Measurements from ENCODE around the gene SPAG6. TPM values are rescaled to one million over a fixed set of nuclear protein-coding genes. Genes with fewer than 3 reads are reported as not detected.

SPAG6 gene
- total RNA-seq, 1 experiment from 2014 or later: not detected

GRCh38 chr10:22454634-22455033 lies 109.3 kb downstream of the SPAG6 start:
- Histone ChIP-seq H3F3A (ENCODE audit: insufficient read depth, low read depth) (no peaks in the 10 kb centered on the region), H3K4me1 (replicated peaks; ENCODE audit: insufficient read depth) (no peaks in the 10 kb centered on the region), H3K9me3 (ENCODE audit: insufficient read depth, low read depth) (no peaks in the 10 kb centered on the region), H3K27ac (no peak overlapping the region), H3K4me2 (no peak overlapping the region), H3K36me3 (ENCODE audit: low read depth) (no peaks in the 10 kb centered on the region), H3K27me3 (ENCODE audit: insufficient read depth, low read depth) (no peaks in the 10 kb centered on the region), H3K79me2 (ENCODE audit: low read depth) (no peaks in the 10 kb centered on the region), H4K20me1 (ENCODE audit: insufficient read depth) (no peaks in the 10 kb centered on the region), H2AFZ (no peak overlapping the region), H3K9me2 (ENCODE audit: insufficient read depth) (no peaks in the 10 kb centered on the region), H3K4me3 (no peak overlapping the region)
- intact Hi-C loops (cut with micrococcal nuclease; ENCODE audit: unreplicated experiment): no loop called here
- BruUV-seq (replicated peaks): no TSS peak
- DNase-seq: no peak
- TF ChIP-seq EZH2 (IDR thresholded peaks at IDR 0.05; ENCODE audit: low read depth) (no peak), CTCF (conservative IDR thresholded peaks at IDR 0.05) (no peak)
- ChIA-PET POLR2A (ENCODE audit: unreplicated experiment) (no interaction called here), CTCF (no interaction called here)

- no peaks in the 10 kb centered on the region for H3K9me2 ChIP-seq (ENCODE audit: insufficient read depth)
- no peak overlapping the region for H3K4me2 ChIP-seq
- no peaks in the 10 kb centered on the region for H3K9me3 ChIP-seq (ENCODE audit: insufficient read depth, low read depth)
- no peak for DNase-seq
- H3K36me3 ChIP-seq (ENCODE audit: low read depth): no peaks in the 10 kb centered on the region
- no peak overlapping the region for H2AFZ ChIP-seq
- H3K27me3 ChIP-seq (ENCODE audit: insufficient read depth, low read depth): no peaks in the 10 kb centered on the region
- no TSS peak for BruUV-seq (replicated peaks)
- no peaks in the 10 kb centered on the region for H3K79me2 ChIP-seq (ENCODE audit: low read depth)
- no peaks in the 10 kb centered on the region for H4K20me1 ChIP-seq (ENCODE audit: insufficient read depth)
- intact Hi-C loops (cut with micrococcal nuclease; ENCODE audit: unreplicated experiment): no loop called here
- POLR2A ChIA-PET (ENCODE audit: unreplicated experiment): no interaction called here
- no peak overlapping the region for H3K4me3 ChIP-seq
- TF ChIP-seq EZH2 (IDR thresholded peaks at IDR 0.05; ENCODE audit: low read depth) (no peak), CTCF (conservative IDR thresholded peaks at IDR 0.05) (no peak)
- no peak overlapping the region for H3K27ac ChIP-seq
- no peaks in the 10 kb centered on the region for H3K4me1 ChIP-seq (replicated peaks; ENCODE audit: insufficient read depth)
- CTCF ChIA-PET: no interaction called here
- H3F3A ChIP-seq (ENCODE audit: insufficient read depth, low read depth): no peaks in the 10 kb centered on the region
These were observed 110.0 kb downstream of the SPAG6 start for GRCh38 chr10:22455068-22455857.

GRCh38 chr10:22456486-22456885 lies 111.2 kb downstream of the SPAG6 start:
- Histone ChIP-seq H2AFZ (no peak overlapping the region), H3K27ac (no peak overlapping the region), H3K4me1 (replicated peaks; ENCODE audit: insufficient read depth) (no peaks in the 10 kb centered on the region), H3K36me3 (ENCODE audit: low read depth) (no peaks in the 10 kb centered on the region), H3K79me2 (ENCODE audit: low read depth) (no peaks in the 10 kb centered on the region), H3F3A (ENCODE audit: insufficient read depth, low read depth) (no peaks in the 10 kb centered on the region), H3K9me2 (ENCODE audit: insufficient read depth) (no peaks in the 10 kb centered on the region), H3K4me3 (no peak overlapping the region), H3K27me3 (ENCODE audit: insufficient read depth, low read depth) (no peaks in the 10 kb centered on the region), H3K9me3 (ENCODE audit: insufficient read depth, low read depth) (no peaks in the 10 kb centered on the region), H4K20me1 (ENCODE audit: insufficient read depth) (no peaks in the 10 kb centered on the region), H3K4me2 (no peak overlapping the region)
- POLR2A ChIA-PET (ENCODE audit: unreplicated experiment): no interaction called here
- no TSS peak for BruUV-seq (replicated peaks)
- CTCF ChIA-PET: no interaction called here
- no peak for DNase-seq
- TF ChIP-seq EZH2 (IDR thresholded peaks at IDR 0.05; ENCODE audit: low read depth): no peak
- intact Hi-C loops (cut with micrococcal nuclease; ENCODE audit: unreplicated experiment): no loop called here
